NCI-H774 (cell line): Measurements from ENCODE around the gene MORN2.

ENCODE experiments used
- DNase-seq: peaks from one replicate; lab custom pipeline; 2025; lab: John Stamatoyannopoulos, UW

Gene MORN2

DNA sequence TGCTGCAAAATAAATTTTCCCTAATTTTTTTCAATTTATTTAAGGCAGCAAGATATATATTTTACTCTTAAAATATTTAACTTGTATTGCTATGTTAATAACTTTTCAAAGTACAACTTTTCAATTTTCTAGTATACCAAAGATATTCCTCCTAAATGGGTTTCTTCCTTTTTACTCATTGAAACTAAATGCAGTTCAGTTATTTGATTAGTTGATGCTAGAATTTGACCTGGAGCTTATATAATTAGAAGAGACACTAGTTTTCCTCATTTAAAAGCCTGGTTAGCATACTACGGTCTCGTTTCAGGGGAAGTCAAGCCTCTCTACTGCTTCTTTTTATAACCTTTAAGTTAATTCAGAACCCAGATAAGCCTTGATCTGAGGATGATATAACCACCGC lies 13.8 kb downstream of the MORN2 start, which contains the start of gene ARHGEF33:
TSS of gene ARHGEF33 (plus strand) at position 301 of the 400 bp plus-strand sequence. CDS start 29,573 bp downstream, outside the sequence.
- no peak for DNase-seq

DNA sequence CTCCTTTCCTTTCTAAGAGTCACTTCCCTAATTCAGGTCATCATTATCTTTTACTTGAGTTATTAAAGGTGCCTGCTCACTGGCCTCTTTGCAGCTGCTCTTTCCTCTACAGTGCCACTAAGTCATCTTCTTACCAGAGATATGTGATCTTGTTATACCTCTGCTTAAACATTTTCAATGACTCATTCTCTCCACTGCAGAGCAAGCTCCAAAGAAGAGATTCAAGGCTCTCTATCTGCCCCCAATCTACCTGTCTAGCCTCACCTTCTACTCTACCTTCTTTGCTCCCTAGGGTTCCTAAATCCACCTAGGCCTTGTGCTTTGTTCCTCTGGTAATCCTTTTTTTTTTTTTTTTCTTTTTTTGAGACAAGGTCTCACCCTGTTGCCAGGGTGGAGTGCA lies 17.0 kb downstream of the MORN2 start:
- DNase-seq, result no peak

DNA sequence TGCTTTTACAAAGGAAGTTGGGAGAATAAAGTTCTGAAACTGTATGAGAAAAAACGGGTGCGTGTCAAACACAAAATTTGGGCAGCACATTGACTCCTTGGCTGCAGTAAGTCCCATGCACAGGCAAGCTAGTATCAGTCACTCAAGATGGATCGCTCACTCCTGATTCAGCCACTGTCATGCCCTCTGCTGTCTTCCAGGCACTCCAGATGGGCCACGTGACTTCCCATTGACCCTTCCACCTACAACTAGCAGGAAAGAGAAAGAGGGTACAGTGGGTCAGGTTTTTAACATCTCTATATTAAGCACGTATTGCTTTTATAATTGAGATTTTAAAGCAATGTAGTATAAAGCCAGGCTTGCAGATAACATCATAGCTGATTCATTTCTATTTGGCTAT lies 22.5 kb downstream of the MORN2 start:
- no peak for DNase-seq

DNA sequence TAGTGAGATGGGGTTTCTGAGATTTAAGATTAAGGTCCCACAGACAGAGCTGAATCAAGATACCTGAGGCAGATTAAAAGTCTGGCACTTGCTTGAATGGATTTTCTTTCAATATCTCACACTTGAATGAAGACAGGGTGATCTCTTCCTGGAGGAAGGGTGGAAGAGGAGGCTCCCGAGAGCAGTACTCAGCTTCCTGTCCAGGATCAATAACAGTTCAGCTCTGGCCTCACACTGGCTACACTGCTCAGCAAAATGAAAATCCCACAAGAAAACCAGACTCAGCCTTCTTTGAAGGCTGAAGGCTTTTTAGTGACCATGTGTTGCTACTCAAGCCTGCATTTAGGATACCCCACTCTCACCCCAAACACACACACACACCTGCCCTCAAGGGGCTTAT lies 24.9 kb downstream of the MORN2 start:
- DNase-seq, result no peak

GRCh38 chr2:38905251-38905650 lies 29.5 kb downstream of the MORN2 start:
- no peak for DNase-seq

GRCh38 chr2:38907242-38907641 lies 31.5 kb downstream of the MORN2 start:
- DNase-seq, result no peak

GRCh38 chr2:38907743-38908562 lies 32.2 kb downstream of the MORN2 start:
- no peak for DNase-seq

GRCh38 chr2:38909872-38910271 lies 34.1 kb downstream of the MORN2 start:
- DNase-seq, result no peak

DNA sequence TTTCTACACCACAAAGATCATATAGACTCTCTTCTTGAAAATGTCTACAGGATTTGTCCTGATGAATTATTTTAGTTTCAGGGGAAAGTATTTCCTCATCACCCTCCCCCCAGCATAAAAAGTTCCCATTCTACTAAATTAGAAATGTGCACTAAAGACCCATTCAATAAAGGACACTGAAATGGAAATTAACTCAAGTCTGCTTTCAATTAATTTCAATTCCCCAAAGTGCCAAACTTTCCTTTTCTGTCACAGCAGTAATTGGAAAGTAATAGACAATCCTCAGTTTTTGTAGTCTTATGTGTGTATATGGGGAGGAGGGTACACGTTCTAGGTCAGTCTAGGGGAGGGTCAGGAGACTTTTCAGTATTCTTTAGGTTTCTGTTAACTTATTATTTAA lies 35.4 kb downstream of the MORN2 start:
- DNase-seq, result no peak

- no peak for DNase-seq
Observed at GRCh38 chr2:38912619-38913018, 36.8 kb downstream of the MORN2 start.

GRCh38 chr2:38922389-38922788 lies 46.6 kb downstream of the MORN2 start:
- no peak for DNase-seq

- DNase-seq, result no peak
Observed at GRCh38 chr2:38922902-38923301, 47.1 kb downstream of the MORN2 start.

GRCh38 chr2:38925982-38926381 lies 50.2 kb downstream of the MORN2 start:
- DNase-seq, result no peak

GRCh38 chr2:38930600-38930999 lies 54.8 kb downstream of the MORN2 start:
- DNase-seq, result no peak
